ENCODE data around the gene RNU6-9. TPM values are rescaled to one million over a fixed set of nuclear protein-coding genes. Genes with fewer than 3 reads are reported as not detected.

RNU6-9 gene
- total RNA-seq, 1 experiment from 2014 or later = not detected

- in situ Hi-C loops (cut with HindIII; ENCODE audit: low pct_unique_long_range_greater_than_20kb, low sequenced_read_pairs) = no loop called here
- DNase-seq (ENCODE audit: low read depth) = no peak
Measured at GRCh38 chr19:858868-859843, 34.1 kb upstream of the RNU6-9 start, which contains the start of gene CFD. Gene CFD (plus strand): TSS chr19:859664. CDS start chr19:859690, 26 bp downstream.

DNA sequence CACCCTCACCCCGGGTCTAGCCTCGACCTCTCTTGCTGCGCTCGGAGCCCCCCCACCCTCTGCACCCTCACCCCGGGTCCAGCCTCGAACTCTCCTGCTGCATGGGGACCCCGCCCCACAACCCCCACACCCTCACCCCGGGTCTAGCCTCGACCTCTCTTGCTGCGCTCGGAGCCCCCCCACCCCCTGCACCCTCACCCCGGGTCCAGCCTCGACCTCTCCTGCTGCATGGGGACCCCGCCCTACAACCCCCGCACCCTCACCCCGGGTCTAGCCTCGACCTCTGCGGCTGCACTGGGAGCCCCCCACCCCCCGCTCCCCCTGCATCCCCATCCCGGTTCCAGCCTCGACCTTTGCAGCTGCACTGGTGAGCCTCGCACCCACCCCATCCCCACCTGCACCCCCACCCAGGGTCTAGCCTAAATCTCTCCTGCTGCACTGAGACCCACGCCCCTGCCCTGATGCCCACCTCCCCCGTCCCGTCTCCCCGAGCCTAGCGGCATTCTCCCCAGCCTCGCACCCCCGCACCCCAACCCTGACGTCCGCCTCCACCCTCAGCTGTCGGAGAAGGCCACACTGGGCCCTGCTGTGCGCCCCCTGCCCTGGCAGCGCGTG is 32.0 kb upstream of the RNU6-9 start:
- in situ Hi-C loops (cut with HindIII; ENCODE audit: low pct_unique_long_range_greater_than_20kb, low sequenced_read_pairs) = no loop called here
- DNase-seq (ENCODE audit: low read depth) = no peak

DNA sequence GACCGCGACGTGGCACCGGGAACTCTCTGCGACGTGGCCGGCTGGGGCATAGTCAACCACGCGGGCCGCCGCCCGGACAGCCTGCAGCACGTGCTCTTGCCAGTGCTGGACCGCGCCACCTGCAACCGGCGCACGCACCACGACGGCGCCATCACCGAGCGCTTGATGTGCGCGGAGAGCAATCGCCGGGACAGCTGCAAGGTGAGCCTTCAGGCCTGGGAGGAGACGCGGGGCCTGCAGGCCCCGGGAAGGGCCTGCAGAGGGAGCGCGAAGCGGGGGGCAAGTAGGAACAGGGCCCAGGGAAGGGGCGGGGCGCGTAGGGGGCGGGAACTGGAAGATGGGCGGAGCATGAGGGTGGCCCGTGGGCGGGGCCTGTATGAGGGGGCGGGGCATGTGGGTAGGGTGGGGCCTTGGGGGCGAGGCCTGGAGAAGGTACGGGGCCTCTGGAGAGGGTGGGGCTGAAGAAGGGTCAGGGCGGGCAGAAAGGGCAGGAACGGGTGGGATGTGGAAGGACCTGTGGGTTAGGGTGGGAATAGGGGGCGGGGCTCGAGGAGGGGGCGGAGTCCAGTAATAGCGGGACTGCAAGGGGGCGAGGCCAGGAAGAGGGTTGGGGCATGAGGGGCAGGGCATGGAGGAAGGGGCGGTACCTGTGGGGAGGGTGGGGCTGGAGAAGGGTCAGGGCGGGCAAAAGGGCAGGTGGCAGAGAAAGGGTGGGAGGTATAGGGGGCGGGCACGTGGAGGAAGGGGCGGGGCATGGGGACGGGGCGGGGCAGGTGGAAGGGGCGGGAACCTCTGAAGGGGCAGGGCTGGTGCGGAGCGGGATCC is 31.3 kb upstream of the RNU6-9 start:
- DNase-seq (ENCODE audit: low read depth) = peak; percentile 22
- in situ Hi-C loops (cut with HindIII; ENCODE audit: low pct_unique_long_range_greater_than_20kb, low sequenced_read_pairs) = no loop called here

DNA sequence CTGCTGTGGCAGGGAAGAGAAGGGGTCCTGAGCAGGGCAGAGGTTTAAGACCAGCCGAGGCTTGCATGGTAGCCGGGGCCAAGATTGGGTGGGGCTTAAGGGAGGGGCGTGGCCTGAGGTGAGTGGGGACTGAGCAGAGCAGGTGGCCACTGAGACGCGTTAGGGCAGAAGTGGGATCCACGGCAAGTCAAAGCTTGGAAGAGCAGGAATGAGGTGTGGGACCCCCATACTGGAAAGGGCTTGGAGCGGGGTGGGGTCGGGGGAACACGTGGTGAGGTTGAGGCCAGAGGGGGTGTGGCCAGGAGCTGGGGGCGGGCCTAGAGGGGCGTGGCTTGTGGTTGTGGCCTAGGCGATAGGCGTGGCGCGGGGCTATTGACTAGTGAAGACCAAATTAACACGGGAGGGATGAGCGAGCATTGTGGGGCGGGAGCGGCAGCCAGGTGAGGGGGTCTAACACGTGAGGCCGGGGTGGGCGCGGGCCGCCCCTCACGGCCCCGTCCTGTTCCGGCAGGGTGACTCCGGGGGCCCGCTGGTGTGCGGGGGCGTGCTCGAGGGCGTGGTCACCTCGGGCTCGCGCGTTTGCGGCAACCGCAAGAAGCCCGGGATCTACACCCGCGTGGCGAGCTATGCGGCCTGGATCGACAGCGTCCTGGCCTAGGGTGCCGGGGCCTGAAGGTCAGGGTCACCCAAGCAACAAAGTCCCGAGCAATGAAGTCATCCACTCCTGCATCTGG is 30.5 kb upstream of the RNU6-9 start:
- in situ Hi-C loops (cut with HindIII; ENCODE audit: low pct_unique_long_range_greater_than_20kb, low sequenced_read_pairs) = no loop called here
- DNase-seq (ENCODE audit: low read depth) = no peak

DNA sequence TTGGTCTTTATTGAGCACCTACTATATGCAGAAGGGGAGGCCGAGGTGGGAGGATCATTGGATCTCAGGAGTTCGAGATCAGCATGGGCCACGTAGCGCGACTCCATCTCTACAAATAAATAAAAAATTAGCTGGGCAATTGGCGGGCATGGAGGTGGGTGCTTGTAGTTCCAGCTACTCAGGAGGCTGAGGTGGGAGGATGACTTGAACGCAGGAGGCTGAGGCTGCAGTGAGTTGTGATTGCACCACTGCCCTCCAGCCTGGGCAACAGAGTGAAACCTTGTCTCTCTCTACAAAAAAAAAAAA is 30.0 kb upstream of the RNU6-9 start:
- in situ Hi-C loops (cut with HindIII; ENCODE audit: low pct_unique_long_range_greater_than_20kb, low sequenced_read_pairs) = no loop called here
- DNase-seq (ENCODE audit: low read depth) = no peak

- no peak for DNase-seq (ENCODE audit: low read depth)
- in situ Hi-C loops (cut with HindIII; ENCODE audit: low pct_unique_long_range_greater_than_20kb, low sequenced_read_pairs) = no loop called here
Measured at GRCh38 chr19:866769-867300, 26.4 kb upstream of the RNU6-9 start.

DNA sequence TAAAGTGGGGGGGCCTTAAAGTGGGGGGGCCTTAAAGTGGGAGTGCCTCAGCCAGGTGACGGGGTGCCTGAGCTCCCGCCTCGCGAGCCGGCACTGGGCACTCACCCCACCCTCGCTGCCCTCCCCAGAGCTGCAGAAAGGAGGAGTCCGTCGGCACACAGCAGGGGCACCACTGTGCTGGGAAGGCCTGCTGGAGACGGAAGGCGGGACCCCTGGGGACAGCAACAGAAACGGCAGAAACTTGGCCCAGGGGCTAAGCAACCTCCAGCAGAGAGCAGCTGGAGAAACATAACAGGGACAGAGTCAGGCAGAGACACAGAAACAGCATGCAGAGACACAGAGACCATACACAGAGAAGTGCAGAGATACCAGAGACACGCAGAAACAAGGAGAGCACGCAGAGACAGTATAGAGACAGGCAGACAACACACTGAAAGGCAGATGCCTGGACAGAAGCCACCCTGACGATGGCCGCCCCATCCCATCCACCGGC is 25.9 kb upstream of the RNU6-9 start:
- DNase-seq (ENCODE audit: low read depth) = no peak
- in situ Hi-C loops (cut with HindIII; ENCODE audit: low pct_unique_long_range_greater_than_20kb, low sequenced_read_pairs) = no loop called here

DNA sequence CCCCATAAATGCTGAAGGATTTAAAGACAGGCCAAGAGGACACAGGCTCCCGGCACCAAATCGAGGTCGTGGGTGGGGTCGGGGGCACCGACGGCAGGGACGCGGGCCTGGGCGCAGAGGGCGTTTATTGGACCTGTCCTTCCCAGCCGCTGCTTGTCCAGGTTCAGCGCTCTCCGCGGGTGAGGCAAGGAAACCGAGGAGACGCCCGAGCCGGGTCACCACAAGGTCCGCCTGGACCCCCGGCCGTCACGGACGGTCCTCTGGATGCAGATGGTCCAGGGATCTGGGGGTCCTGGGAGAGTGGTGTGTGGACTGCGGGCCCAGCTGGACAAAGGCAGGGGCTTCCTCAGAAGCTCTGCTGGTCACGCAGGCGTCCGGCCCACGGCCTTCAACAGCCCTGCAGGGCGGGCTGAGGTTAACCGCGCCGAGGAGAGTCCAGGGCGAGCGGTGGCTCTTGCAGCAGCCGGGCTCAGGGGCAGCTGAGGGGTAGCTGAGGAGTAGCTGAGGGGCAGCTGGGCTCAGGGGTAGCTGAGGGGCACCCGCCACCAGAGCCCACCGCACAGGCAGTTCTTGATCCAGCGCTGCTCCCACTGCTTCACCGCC is 25.3 kb upstream of the RNU6-9 start:
- in situ Hi-C loops (cut with HindIII; ENCODE audit: low pct_unique_long_range_greater_than_20kb, low sequenced_read_pairs) = no loop called here
- DNase-seq (ENCODE audit: low read depth) = no peak

- in situ Hi-C loops (cut with HindIII; ENCODE audit: low pct_unique_long_range_greater_than_20kb, low sequenced_read_pairs) = no loop called here
- no peak for DNase-seq (ENCODE audit: low read depth)
Measured at GRCh38 chr19:868458-869244, 24.6 kb upstream of the RNU6-9 start.

DNA sequence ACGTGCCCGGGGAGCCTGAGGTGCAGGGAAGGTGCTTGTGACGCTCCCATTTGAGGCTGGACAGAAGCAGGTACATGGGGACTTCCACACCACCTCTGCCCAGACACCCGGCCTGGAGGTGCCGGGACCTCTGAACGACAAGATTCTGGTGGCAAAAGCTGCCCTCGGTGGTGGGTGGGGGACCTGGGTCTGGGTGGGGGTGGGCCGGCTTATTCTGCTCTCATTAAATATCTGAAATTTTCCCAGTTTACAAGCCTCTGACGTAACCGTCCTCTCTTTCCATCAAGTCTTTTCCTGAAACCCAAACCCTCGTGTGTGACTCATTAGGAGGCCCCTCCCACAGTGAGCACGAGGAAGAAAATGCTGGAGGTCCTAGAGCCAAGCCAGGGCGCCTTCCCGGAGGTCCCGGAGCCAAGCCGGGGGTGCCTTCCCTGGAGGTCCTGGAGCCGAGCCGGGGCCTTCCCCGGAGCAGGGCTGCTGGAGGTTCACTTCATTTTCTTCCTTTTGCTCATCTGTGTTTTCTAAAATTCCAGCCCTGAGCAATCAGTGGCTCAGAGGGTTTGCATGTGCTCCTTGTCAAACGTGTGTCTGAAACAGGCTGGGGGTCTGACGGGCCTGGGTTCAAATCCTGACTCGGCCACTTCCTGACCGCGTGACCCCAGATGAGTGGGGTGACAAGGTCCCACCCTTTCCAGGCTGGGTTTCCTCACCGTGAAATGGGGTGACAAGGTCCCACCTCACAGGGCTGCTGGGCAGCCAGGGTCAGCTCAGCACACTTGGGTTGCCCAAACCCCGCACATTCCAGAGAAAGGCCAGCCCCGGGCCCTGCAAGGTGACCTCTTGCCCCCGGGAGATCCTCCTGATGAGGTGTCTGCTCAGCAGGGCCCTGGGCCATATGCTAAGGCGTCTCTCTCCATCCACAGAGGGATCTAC is 23.8 kb upstream of the RNU6-9 start:
- in situ Hi-C loops (cut with HindIII; ENCODE audit: low pct_unique_long_range_greater_than_20kb, low sequenced_read_pairs) = no loop called here
- peak; percentile 69 for DNase-seq (ENCODE audit: low read depth)

GRCh38 chr19:870314-870713 is 23.0 kb upstream of the RNU6-9 start:
- no peak for DNase-seq (ENCODE audit: low read depth)
- in situ Hi-C loops (cut with HindIII; ENCODE audit: low pct_unique_long_range_greater_than_20kb, low sequenced_read_pairs) = no loop called here

GRCh38 chr19:870963-871401 is 22.3 kb upstream of the RNU6-9 start:
- no peak for DNase-seq (ENCODE audit: low read depth)
- in situ Hi-C loops (cut with HindIII; ENCODE audit: low pct_unique_long_range_greater_than_20kb, low sequenced_read_pairs) = no loop called here

DNA sequence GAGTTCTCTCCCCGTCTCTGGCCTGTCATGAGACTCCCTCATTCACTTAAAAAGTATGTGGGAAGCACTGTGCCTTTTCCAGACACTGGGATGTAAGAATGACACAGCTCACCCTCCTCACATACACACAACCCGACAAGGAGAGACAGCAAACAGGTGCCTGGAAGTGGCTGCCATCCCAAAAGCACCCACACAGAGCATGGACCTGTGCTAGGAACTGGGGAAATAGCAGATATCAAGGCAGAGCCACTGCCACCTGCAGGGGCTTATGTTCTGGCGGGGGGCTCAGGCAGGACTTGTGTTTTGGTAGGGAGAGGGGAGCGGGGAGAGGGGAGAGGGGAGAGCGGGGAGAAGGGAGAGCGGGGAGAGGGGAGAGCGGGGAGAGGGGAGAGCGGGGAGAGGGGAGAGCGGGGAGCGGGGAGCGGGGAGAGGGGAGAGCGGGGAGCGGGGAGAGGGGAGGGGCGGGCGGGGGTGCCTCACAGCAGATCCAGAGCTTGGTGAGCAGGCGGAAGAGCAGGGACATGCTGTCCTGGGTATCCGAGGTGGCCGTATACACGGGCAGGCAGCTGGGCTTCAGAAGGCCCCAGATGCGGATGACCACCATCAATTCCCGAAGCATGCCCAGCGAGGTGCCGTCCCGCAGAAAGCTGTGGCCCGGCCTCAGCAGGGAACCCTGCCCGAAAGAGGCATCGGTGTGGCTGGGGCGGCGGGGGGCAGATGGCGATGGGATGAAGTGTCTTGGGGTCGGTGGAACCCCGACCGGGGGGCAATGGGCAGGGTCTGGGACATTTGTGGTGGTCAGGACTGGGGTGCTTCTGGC is 21.6 kb upstream of the RNU6-9 start:
- in situ Hi-C loops (cut with HindIII; ENCODE audit: low pct_unique_long_range_greater_than_20kb, low sequenced_read_pairs) = no loop called here
- DNase-seq (ENCODE audit: low read depth) = no peak

- DNase-seq (ENCODE audit: low read depth) = peak; percentile 81
- in situ Hi-C loops (cut with HindIII; ENCODE audit: low pct_unique_long_range_greater_than_20kb, low sequenced_read_pairs) = no loop called here
Measured at GRCh38 chr19:872266-872951, 20.9 kb upstream of the RNU6-9 start.
